Lower leg skin (tissue), 4 donors: ENCODE measurements around the gene FAIM2. TPM values are rescaled to one million over a fixed set of nuclear protein-coding genes. Genes with fewer than 3 reads are reported as not detected.

Experiments used
- DNase-seq, 2 donors: peaks; one replicate each; pipeline ENCODE4 v3.0.0-alpha.2; 2019; ENCODE audit warnings: low spot score in 2 of 2
- H3K4me3 ChIP-seq: fragments of 200-600 bp; sonication (generic); 2 replicates; pipeline ENCODE4 v1.5.1; 2017; ENCODE audit warnings: mild to moderate bottlenecking, low read depth; ENCODE audit not compliant: poor library complexity, severe bottlenecking
- POLR2A ChIP-seq, 2 donors: fragments of 450-650 bp; IDR thresholded peaks; one replicate each; pipeline ENCODE4 v1.6.1; 2016 to 2017; ENCODE audit warnings: antibody characterized with exemption in 2 of 2, mild to moderate bottlenecking in 1 of 2, moderate library complexity in 1 of 2
- WGBS, 2 donors: methylation state at CpG; one replicate each; pipeline ENCODE4 v1.1.5; 2018; 5-methylcytosine and 5-hydroxymethylcytosine counted together
- intact Hi-C: fragments of 100-400 bp; cut with DNase I; formaldehyde crosslinking; loops from one replicate; pipeline ENCODE4 v1.15.0; 2023; ENCODE audit warnings: low total_unique reads
- total RNA-seq, 4 donors: library from RNA; depleted of rRNA; stranded (reverse); fragments of >200 nt; gene quantifications; one replicate each; pipeline ENCODE4 v1.1.0, GENCODE V29; 2016
- TF ChIP-seq, protein P1 (sequence below), 3 donors: fragments of 450-650 bp; IDR thresholded peaks; one replicate each; pipeline ENCODE4 v1.5.1; 2016; ENCODE audit warnings: antibody characterized with exemption in 3 of 3, mild to moderate bottlenecking in 3 of 3, moderate library complexity in 2 of 3

Gene FAIM2
- total RNA-seq, 4 donors from 2014 or later: 0.08 to 0.91 (median 0.17) TPM; not detected in 1

DNA sequence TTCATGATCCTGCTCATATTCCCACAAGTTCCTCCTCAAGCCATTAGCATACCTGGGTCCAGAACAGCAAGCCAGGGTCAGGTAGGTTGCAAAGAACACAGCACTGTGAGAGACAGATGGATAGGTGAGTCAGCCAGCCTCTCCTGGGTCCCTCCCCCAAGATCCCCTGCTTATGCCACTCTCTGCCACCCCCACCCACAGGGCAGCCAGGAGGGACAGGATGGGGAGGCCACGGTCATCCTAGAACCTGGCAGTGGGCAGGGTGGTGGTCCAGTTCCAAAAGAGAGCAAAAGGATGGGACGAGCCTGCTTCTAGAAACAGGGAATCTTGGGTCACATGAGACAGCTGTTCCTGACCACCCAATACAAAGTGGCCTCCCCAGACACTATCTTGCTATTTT, 12.7 kb downstream of the FAIM2 start:
- WGBS, 2 donors: 85 to 87% methylated on average over 2 of the region's 2 CpGs
- TF ChIP-seq, protein P1, sequence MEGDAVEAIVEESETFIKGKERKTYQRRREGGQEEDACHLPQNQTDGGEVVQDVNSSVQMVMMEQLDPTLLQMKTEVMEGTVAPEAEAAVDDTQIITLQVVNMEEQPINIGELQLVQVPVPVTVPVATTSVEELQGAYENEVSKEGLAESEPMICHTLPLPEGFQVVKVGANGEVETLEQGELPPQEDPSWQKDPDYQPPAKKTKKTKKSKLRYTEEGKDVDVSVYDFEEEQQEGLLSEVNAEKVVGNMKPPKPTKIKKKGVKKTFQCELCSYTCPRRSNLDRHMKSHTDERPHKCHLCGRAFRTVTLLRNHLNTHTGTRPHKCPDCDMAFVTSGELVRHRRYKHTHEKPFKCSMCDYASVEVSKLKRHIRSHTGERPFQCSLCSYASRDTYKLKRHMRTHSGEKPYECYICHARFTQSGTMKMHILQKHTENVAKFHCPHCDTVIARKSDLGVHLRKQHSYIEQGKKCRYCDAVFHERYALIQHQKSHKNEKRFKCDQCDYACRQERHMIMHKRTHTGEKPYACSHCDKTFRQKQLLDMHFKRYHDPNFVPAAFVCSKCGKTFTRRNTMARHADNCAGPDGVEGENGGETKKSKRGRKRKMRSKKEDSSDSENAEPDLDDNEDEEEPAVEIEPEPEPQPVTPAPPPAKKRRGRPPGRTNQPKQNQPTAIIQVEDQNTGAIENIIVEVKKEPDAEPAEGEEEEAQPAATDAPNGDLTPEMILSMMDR (IDR thresholded peaks at IDR 0.05): no peak
- no peak for TF ChIP-seq POLR2A (IDR thresholded peaks at IDR 0.05)
- DNase-seq: no peak
- intact Hi-C loops: no loop called here
- H3K4me3 ChIP-seq: no peak overlapping the region

DNA sequence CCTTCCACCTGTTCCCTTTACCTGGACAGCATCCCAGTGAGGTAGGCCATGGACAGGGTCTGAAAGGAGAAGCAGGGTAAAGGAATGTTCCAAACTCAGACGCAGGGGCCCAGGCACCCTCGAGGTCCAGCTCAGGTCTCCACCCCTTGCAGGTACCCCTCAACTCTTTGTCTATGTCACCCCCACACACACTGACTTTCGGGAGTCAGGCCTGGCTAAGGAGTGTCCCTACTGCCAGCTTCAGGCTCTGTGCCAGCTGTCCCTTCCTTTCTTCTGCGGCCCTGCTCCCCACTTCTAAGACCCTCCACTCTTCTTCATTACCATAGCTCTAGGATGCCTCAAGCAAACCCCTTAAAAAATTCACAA, 13.6 kb downstream of the FAIM2 start:
- TF ChIP-seq, protein P1 (IDR thresholded peaks at IDR 0.05): no peak
- TF ChIP-seq POLR2A (IDR thresholded peaks at IDR 0.05): no peak
- intact Hi-C loops: no loop called here
- WGBS, 2 donors: 78 to 79% methylated on average over 4 of the region's 4 CpGs
- no peak for DNase-seq
- no peak overlapping the region for H3K4me3 ChIP-seq

DNA sequence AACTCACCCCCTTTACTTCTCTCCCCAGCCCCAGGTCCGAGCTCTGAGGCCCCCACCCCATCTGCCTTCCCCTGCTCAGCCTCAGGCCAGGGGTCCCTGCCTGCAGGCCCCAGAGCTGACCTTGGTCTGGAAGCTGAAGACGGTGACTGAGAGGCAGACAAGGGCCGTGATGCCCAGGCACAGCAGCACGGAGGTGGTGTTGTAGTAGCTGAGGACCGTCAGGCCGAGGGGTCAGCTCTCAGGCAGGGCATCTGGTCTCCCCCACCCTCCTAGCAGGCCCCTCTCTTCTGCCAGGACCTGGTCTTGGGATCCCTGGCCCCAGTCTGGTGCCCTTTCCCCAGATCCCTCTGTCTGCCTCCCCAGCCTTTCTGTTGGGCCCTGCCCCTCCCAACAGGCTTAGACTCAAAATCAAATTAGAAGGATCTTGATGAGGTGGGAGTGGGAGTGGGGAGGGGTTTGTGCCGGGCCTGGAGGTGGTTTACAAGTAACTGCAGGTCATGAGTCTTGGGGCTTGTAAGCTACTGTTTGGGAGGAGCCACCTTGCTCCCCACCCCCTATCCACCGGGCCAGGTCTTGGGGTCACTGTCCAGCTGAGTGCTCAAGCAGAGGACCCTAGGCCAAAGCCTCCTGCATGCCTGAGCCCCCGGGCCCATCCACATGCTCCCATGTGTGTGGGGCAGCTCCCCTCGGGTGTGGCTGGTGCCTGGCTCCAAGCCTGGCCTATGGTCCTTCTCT, 14.2 kb downstream of the FAIM2 start:
- intact Hi-C loops: no loop called here
- TF ChIP-seq POLR2A (IDR thresholded peaks at IDR 0.05): no peak
- TF ChIP-seq, protein P1 (IDR thresholded peaks at IDR 0.05): no peak
- no peak for DNase-seq
- no peak overlapping the region for H3K4me3 ChIP-seq
- 80% methylated on average over 10 of the region's 10 CpGs for WGBS, 2 donors

DNA sequence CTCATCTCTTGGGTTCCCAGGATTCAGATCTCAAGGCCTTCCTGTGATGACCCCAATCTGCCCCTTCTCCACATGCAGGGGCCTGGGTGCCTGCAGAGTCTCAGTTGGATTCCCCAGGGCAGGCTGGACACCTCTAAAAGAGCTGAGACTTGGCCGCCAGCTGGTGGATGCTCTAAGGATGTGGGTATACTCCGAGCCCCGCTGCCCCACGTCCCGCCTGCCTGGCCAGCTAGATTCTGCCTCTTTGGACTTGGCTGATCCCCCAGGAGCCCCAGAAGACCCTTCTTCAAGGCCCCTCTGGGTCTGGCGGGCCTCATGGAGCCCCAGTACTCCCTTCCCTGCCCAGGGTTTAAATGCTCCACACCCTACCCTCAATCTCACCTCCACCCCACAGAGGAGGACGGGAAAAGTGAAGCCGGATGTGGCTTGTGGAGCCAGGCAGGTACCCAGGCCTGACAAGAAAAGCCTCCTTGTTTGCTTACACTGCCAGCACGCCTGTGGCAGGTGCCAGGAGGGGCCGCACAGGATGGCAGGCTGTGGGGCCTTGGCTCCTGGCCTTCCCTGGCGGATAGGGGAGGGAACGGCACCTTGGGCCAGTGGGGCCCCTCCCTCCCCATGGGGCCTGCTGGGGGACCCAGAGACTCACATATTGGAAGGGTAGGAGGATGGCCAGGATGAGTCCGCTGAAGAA, 15.1 kb downstream of the FAIM2 start:
- DNase-seq: no peak
- intact Hi-C loops: no loop called here
- H3K4me3 ChIP-seq: no peak overlapping the region
- 79 to 81% methylated on average over 13 of the region's 13 CpGs for WGBS, 2 donors
- no peak for TF ChIP-seq POLR2A (IDR thresholded peaks at IDR 0.05)
- TF ChIP-seq, protein P1 (IDR thresholded peaks at IDR 0.05): no peak

DNA sequence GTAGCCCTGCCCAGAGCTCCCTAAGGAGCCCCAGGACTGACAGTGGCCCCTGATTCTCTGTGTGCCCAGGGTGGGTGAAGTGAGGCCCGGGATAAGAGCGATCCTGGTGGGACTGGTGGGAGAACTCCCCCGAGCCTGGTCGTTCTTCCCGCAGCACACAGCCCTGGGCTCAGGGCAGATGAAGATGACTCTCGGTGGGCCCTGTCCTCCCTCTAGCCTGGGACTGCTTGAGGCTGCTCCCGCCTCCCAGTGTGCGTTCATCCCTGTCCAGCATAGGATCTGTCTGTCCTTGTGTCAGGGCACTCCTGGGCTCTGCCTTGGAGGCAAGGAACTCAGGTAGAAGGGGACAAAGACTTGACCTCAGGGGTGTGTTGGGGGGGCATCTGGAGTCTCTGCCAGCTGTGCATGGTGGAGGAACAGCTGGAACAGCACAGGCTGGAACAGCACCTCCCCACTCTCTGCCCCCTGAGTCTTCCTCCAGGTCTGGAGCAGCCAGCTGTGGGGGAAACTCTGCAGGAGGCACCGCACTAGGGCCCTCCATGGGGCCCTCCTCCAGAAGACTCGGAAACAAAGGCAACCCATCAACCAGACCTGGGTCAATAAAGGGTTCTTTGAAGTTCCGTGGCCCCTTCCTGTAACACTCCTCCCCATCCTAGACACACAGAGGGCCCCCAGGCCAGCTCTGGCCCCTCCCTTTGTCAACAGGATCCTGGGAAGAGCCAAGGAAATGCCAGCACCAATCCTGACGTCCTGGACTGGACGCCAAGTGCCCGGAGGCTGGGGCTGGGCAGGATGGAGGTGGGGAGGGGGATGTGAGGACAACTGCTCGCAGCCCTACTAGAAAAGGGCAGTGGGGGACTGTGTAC, 15.9 kb downstream of the FAIM2 start:
- intact Hi-C loops: no loop called here
- no peak for DNase-seq
- WGBS, 2 donors: 81% methylated on average over 15 of the region's 15 CpGs
- H3K4me3 ChIP-seq: no peak overlapping the region
- TF ChIP-seq, protein P1 (IDR thresholded peaks at IDR 0.05): no peak
- no peak for TF ChIP-seq POLR2A (IDR thresholded peaks at IDR 0.05)
